GM19240 (cell line): Measurements from ENCODE around the gene TOX2.

Source experiments
- DNase-seq: peaks from one replicate; pipeline ENCODE4 v3.0.0; 2011; ENCODE audit warnings: low spot score; ENCODE audit not compliant: insufficient read length

The TOX2 gene

DNA sequence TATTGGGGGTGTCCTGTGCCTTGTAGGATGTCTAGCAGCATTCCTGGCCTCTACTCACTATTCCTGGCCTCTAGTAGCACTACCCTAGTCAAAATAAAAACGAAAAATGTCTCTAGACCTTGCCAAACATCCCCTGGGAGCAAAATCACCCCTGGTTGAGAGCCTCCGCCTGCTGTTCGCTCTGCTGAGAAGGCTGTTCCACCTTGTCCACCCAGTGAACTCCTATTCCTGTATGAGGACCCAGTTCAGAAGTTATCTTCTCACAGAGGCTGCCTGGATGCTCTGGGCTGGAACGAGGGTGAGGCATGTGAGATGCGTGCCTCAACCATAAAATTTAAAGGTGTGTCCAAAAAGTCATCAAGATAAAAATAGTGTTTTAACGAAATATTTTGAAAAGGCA, 101.9 kb downstream of the TOX2 start:
- DNase-seq: no peak

GRCh38 chr20:44017211-44017610, 102.6 kb downstream of the TOX2 start:
- DNase-seq: no peak

- no peak for DNase-seq
These were observed 103.2 kb downstream of the TOX2 start for GRCh38 chr20:44017905-44018258.

DNA sequence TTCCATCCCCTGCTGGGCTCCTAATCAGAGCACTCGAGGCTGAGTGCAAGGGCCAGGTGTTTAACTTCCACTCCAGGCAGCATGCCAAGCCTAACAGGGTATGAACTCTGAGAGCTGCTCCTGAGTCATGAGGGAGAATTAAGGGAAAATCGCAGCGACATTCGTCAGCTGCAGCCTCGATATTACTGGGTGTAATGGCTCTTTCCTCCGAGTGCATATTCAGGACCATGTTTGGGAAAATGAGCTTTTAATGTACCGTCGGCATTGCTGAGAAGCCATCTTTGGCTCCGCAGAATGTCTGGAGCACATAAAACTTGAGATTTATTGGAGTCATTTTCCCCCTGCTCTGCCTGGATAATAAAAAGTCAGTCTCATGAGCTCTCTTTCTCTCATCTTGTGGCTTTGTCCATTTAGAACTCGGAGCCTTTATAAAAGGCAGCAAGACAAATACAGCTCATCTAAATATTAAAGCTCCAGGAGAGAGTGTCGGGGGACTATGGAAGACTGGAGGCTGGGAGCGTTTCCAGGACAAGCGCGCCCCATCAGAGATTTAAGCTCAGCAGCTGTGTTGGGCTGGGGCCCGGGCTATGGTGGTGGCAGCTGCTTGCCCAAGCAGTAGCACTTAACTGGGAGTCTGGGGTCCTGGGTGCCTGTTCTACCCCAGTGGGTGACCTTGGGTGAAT, 103.7 kb downstream of the TOX2 start:
- DNase-seq: no peak

- DNase-seq: no peak
These were observed 104.4 kb downstream of the TOX2 start for GRCh38 chr20:44018942-44019637.

GRCh38 chr20:44019638-44020335, 105.1 kb downstream of the TOX2 start:
- no peak for DNase-seq

- DNase-seq: no peak
These were observed 105.9 kb downstream of the TOX2 start for GRCh38 chr20:44020406-44021148.

- DNase-seq: no peak
These were observed 106.5 kb downstream of the TOX2 start for GRCh38 chr20:44021186-44021585.

DNA sequence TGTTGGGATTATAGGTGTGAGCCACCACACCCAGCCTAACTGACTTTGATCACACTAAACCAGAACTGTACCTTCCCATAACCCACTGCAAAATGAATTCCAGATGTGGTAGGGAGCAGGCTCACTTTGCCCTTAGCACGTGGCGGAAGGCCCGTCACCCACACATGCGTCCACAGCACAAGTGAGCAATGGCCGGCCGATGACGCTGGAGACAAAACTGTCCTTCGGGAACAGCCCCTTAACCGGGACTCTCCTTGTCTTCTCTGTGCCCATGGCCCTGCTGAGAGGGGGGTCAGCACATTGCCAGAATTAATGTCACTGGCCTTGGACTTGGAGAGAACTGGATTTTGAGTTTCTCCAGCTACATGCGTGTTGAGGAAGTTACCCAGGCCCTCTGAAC, 107.2 kb downstream of the TOX2 start:
- DNase-seq: no peak

DNA sequence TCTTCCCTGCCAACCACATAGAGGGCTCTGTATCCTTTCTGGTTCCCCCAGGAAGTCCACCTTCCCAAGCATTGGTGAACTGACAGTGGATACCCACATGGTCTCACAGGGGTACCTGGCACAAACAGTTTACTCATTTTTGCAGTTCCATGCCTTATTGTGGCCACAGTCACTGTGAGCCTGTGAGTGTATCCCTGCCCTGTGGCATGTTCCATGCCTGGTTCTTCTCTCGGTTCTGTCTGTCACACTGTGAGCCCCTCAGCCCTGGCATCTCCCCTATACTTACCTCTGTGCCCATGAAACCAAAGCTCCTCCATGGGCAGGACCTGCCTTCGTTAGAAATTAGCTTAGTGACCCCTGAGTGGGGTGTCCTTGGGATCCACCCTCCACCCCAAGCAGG, 107.8 kb downstream of the TOX2 start:
- no peak for DNase-seq

- DNase-seq: no peak
These were observed 109.1 kb downstream of the TOX2 start for GRCh38 chr20:44023515-44024371.

- no peak for DNase-seq
These were observed 110.3 kb downstream of the TOX2 start for GRCh38 chr20:44024820-44025580.

DNA sequence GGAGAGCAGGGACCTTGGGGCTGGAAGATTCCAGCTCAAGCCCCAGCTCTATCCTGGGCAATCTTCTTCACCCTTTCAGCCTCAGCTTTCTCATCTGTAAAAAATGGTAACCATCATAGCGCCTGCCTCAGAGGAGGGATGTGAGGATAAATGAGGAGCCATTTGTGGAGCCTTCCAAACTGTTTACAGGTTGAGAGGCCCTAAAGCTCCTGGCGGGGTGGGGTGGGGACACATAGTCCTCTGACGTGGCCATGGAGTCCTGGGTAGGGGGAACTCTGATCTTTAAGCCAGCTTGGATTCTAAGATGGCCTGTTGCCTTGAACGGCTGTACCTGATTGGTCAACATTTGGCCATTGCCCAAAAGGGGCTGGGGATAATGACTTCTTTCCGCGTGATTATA, 111.1 kb downstream of the TOX2 start:
- no peak for DNase-seq

DNA sequence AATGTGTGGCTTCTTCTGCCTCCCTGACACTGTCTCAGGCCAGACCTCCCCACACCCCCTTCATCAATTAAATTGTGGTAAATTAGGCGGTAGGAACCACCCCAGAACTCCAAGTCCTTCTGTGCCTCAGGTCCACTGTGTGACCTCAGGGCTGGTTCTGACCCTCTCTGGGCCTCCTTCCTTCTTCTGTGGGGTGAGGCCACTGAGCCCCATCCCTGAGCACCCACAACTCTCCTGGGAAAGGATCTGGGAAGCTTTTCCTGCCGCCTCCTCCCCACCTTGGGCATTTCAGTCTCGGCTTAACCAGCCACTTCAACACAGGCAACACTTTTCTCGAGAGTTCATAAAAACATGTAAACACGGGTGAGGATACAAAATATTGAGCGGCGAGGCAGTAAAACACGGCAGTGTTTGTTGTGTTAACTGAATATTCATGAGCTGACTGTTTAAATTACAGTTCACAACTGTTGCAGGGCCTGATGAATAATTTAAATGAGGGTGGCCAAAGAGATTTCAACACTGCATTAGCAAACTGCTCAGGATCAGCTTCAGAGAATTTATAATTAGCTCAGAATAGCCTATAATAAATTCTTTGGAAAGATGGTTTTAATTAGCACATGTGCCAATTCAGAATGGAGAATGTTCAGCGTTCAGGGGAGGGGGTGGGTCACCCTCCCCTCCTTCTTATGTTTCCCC, 112.1 kb downstream of the TOX2 start:
- no peak for DNase-seq

GRCh38 chr20:44027343-44028002, 112.8 kb downstream of the TOX2 start:
- no peak for DNase-seq

- DNase-seq: no peak
These were observed 113.5 kb downstream of the TOX2 start for GRCh38 chr20:44028003-44028730.

GRCh38 chr20:44028868-44029847, 114.5 kb downstream of the TOX2 start:
- no peak for DNase-seq
